Measurements from ENCODE around the gene MAP3K1. TPM values are rescaled to one million over a fixed set of nuclear protein-coding genes. Genes with fewer than 3 reads are reported as not detected.

The MAP3K1 gene
- total and polyA plus RNA-seq, 9 of the 15 experiments (the other 6 are each of a cell fraction or from before 2014, with no cell fraction given): 3.9 to 13.9 (median 7.5) TPM

DNA sequence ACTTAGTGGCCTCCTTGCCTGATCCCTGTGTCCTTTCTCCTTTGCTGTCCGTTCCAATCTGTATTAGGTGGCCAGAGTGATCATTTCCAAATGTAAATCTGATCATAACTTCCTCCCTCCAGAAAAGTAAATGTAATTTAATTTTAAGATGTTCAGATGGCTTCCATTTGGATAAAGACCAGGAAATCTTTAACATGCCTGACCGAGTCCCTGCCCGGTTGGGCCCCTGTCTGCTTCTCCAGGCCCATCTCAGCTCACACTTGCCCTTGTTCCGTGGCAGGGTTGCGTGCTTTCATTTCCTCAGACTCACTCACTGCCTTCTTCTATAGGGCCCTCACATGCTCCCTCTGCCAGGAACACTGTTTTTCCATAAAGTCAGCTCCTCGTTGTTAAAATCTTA, 7.6 kb downstream of the MAP3K1 start:
- no peak for TF ChIP-seq ZNF184 (CRISPR knock-in tag; IDR thresholded peaks at IDR 0.05)
- Histone ChIP-seq H3K9me3 (replicated peaks; ENCODE audit: control insufficient read depth, insufficient read depth, low read depth, low read length) (no peaks in the 10 kb centered on the region), H3K36me3 (ENCODE audit: control insufficient read depth, insufficient read depth, low read length) (peaks cover 5% of the 10 kb centered on the region; the same call in 1 of the 3 replicates), H3K27me3 (ENCODE audit: control insufficient read depth in 2 of 2, insufficient read depth in 2 of 2, low read length in 2 of 2) (no peaks in the 10 kb centered on the region), H3K9ac (ENCODE audit: insufficient read depth in 1 of 2, low read depth in 2 of 2, low read length in 2 of 2) (no peak overlapping the region), H3K27ac (ENCODE audit: extremely low read depth, low read depth, low read length) (no peak overlapping the region), H3K4me1 (replicated peaks in 1 of 2; ENCODE audit: control insufficient read depth in 2 of 2, insufficient read depth in 2 of 2, low read length in 2 of 2) (peaks cover 5 to 11% of the 10 kb centered on the region in 2 experiments; a peak in 4 of 5 replicates), H4K20me1 (replicated peaks; ENCODE audit: control insufficient read depth, insufficient read depth, low read length) (peaks cover 22% of the 10 kb centered on the region), H3K4me2 (ENCODE audit: insufficient read depth, low read length) (no peak overlapping the region), H3K9me1 (ENCODE audit: control insufficient read depth, insufficient read depth, low read length) (peaks cover 4% of the 10 kb centered on the region), H3K79me2 (ENCODE audit: control insufficient read depth, insufficient read depth, low read length) (peaks cover 85% of the 10 kb centered on the region), H2AFZ (ENCODE audit: low read depth, low read length) (no peak overlapping the region), H3K4me3 (no peak overlapping the region)
- in situ Hi-C loops (cut with MboI): no loop called here
- CTCF ChIA-PET (ENCODE audit: low intra/inter-chr PET ratio): no interaction called here
- WGBS (ENCODE audit: insufficient coverage, low coverage, missing lambda C conversion rate): 89% methylated on average over 6 of the region's 6 CpGs
- POLR2A ChIA-PET: interaction anchor here (1.0 kb wide), 1 partner anchor 15 kb away, joined by 3 read pairs; no protein-coding TSS in a partner anchor
- intact Hi-C loops (cut with micrococcal nuclease): no loop called here
- ATAC-seq (no peak), DNase-seq (ENCODE audit: extremely low read depth in 1 of 4, low spot score in 3 of 4) (no peak), FAIRE-seq (no peak)
- BruUV-seq (replicated peaks): no TSS peak

GRCh38 chr5:56824019-56824418, 8.7 kb downstream of the MAP3K1 start:
- Histone ChIP-seq H3K4me2 (ENCODE audit: insufficient read depth, low read length) (no peak overlapping the region), H3K9me1 (ENCODE audit: control insufficient read depth, insufficient read depth, low read length) (peaks cover 4% of the 10 kb centered on the region), H3K4me3 (no peak overlapping the region), H3K4me1 (replicated peaks in 1 of 2; ENCODE audit: control insufficient read depth in 2 of 2, insufficient read depth in 2 of 2, low read length in 2 of 2) (peaks cover 6 to 14% of the 10 kb centered on the region in 2 experiments), H2AFZ (ENCODE audit: low read depth, low read length) (no peak overlapping the region), H4K20me1 (replicated peaks; ENCODE audit: control insufficient read depth, insufficient read depth, low read length) (peaks cover 25% of the 10 kb centered on the region), H3K27me3 (ENCODE audit: control insufficient read depth in 2 of 2, insufficient read depth in 2 of 2, low read length in 2 of 2) (no peaks in the 10 kb centered on the region), H3K79me2 (ENCODE audit: control insufficient read depth, insufficient read depth, low read length) (peaks cover 85% of the 10 kb centered on the region), H3K9ac (ENCODE audit: insufficient read depth in 1 of 2, low read depth in 2 of 2, low read length in 2 of 2) (no peak overlapping the region), H3K36me3 (ENCODE audit: control insufficient read depth, insufficient read depth, low read length) (peaks cover 5% of the 10 kb centered on the region; the same call in 1 of the 3 replicates), H3K9me3 (replicated peaks; ENCODE audit: control insufficient read depth, insufficient read depth, low read depth, low read length) (no peaks in the 10 kb centered on the region), H3K27ac (ENCODE audit: extremely low read depth, low read depth, low read length) (no peak overlapping the region)
- intact Hi-C loops (cut with micrococcal nuclease) (no loop called here), in situ Hi-C loops (cut with MboI) (no loop called here)
- ChIA-PET CTCF (ENCODE audit: low intra/inter-chr PET ratio) (no interaction called here), POLR2A (interaction anchor here (0.6 to 1.0 kb wide), 2 partner anchors 12 to 14 kb away, joined by 3 read pairs; no protein-coding TSS in a partner anchor)
- ATAC-seq (no peak), DNase-seq (ENCODE audit: extremely low read depth in 1 of 4, low spot score in 3 of 4) (no peak), FAIRE-seq (peak; percentile 23)
- no TSS peak for BruUV-seq (replicated peaks)
- TF ChIP-seq TBL1XR1 (IDR thresholded peaks at IDR 0.05; ENCODE audit: low read length in 2 of 2): no peak
- TF ChIP-seq FOXP1 (CRISPR knock-in tag; IDR thresholded peaks at IDR 0.05): no peak
- TF ChIP-seq NFXL1 (CRISPR knock-in tag; IDR thresholded peaks at IDR 0.05): no peak
- TF ChIP-seq, protein P1, sequence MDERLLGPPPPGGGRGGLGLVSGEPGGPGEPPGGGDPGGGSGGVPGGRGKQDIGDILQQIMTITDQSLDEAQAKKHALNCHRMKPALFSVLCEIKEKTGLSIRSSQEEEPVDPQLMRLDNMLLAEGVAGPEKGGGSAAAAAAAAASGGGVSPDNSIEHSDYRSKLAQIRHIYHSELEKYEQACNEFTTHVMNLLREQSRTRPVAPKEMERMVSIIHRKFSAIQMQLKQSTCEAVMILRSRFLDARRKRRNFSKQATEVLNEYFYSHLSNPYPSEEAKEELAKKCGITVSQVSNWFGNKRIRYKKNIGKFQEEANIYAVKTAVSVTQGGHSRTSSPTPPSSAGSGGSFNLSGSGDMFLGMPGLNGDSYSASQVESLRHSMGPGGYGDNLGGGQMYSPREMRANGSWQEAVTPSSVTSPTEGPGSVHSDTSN (CRISPR knock-in tag; IDR thresholded peaks at IDR 0.05; ENCODE audit: low read depth): no peak
- TF ChIP-seq, protein P1 (tag; conservative IDR thresholded peaks at IDR 0.05; ENCODE audit: low read depth): no peak
- no peak for TF ChIP-seq ZC3H8 (IDR thresholded peaks at IDR 0.05)
- TF ChIP-seq SRF (CRISPR knock-in tag; IDR thresholded peaks at IDR 0.05): no peak
- TF ChIP-seq ETV1 (tag; conservative IDR thresholded peaks at IDR 0.05; ENCODE audit: low read depth): no peak
